ENCODE measurements around the gene SLC15A3. TPM values are rescaled to one million over a fixed set of nuclear protein-coding genes. Genes with fewer than 3 reads are reported as not detected.
"Not testable (repeated sequence)": the region's sequence is repeated elsewhere in the genome, so short reads cannot be mapped to it uniquely, and the experiment has no call there.

The SLC15A3 gene
- total RNA-seq, 4 donors from 2014 or later = 3.7 to 61.9 (median 8.8) TPM

- Histone ChIP-seq H3K27ac (peak within 1 kb of the TSS; percentile 90 to 94 (median 92)), H3K27me3 (no peaks in the 10 kb centered on the region), H3K9me3 (no peaks in the 10 kb centered on the region), H3K4me3 (peak within 1 kb of the TSS; percentile 57 to 81 (median 72)), H3K4me1 (peaks cover 0 to 24% (median 13%) of the 10 kb centered on the region in 4 donors), H3K36me3 (no peaks in the 10 kb centered on the region)
- peak; percentile 89 to 97 (median 89) for DNase-seq
- peak in 1 of 2 donors; percentile 57 for TF ChIP-seq POLR2A (IDR thresholded peaks at IDR 0.05)
- peak in 3 of 6 experiments; percentile 20 to 35 (median 26) for TF ChIP-seq CTCF (IDR thresholded peaks at IDR 0.05)
These were observed 38.0 kb downstream of the SLC15A3 start, which contains the start of gene TMEM109 for GRCh38 chr11:60913793-60914632. Gene TMEM109 (plus strand): TSS chr11:60914158. CDS start chr11:60919694, 5,536 bp downstream.

DNA sequence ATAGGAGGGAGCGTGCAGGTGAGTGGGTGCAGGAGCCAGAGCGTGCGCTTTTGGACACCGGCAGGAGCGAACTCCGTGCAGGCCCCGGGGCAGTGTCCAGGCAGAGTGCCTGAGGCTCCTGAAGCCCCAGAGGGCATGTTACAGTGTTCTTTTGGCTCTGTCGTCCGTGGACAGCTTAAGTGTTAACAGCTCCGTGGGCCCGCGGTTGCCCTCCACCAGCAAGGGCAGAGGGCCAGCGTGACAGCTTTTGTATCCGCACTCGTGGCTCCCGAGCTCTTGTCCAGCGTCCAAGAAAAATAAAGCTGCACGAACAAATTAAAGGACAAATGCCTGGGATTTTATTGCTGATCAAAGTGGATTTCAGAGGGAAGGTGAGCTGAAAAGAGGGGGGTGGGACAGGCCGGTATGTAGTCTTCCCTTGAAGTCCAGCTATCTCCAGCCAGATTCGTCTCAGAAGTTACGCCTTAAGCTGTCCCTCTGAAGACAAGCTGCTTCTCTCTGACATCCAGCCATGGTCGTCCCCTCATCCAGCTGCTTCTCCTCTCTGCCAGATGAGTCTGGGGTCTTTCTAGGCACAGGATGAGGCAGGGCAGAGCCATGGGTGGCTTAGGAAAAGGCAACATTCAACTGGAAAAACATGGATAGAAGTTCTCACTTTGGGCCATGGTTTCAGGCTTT, 39.0 kb downstream of the SLC15A3 start:
- H3K4me3 ChIP-seq = no peak overlapping the region
- TF ChIP-seq CTCF (IDR thresholded peaks at IDR 0.05) = no peak
- TF ChIP-seq POLR2A (IDR thresholded peaks at IDR 0.05) = no peak

DNA sequence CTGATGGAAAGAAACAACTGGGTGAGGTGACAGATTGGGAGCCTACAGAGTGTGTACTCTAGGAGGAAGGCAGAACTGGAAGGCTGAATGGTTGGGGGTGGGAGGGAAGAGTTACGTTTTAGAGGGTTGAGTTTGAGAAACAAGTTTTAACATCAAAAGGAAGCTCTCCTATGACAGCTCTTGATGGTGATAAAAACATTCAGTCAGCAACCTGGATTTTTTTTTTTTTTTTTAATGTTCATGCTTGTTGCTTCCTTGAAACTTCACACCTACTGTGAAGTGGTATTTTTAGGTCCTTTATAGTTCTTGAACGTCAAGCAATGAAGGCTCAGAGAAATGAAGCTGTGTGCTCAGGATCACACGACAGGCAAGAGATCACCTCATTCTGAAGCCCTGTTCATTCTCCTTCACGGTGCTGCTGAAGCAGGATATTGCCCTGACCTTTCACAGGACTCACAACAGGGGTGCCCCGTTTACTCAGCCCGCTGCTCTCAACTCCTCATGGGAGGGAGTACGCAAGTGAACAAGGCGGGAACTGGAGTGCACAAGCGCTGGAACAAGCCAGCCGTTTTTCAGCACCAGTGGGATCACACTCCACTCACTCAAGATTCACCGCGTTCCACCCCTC, 39.6 kb downstream of the SLC15A3 start:
- no peak overlapping the region for H3K4me3 ChIP-seq

More for the DNA sequence above, 39.0 kb downstream of the SLC15A3 start:
- H3K36me3 ChIP-seq = no peaks in the 10 kb centered on the region
- H3K4me1 ChIP-seq = peaks cover 0 to 19% (median 11%) of the 10 kb centered on the region in 4 donors
- peak overlapping the region; percentile 90 to 94 (median 92) for H3K27ac ChIP-seq
- peak in 1 of 3 donors; percentile 46 for DNase-seq
- no peaks in the 10 kb centered on the region for H3K27me3 ChIP-seq
- H3K9me3 ChIP-seq = no peaks in the 10 kb centered on the region

GRCh38 chr11:60910711-60911380, 41.1 kb downstream of the SLC15A3 start:
- TF ChIP-seq POLR2A (IDR thresholded peaks at IDR 0.05) (no peak), CTCF (IDR thresholded peaks at IDR 0.05) (no peak)
- no peaks in the 10 kb centered on the region for H3K36me3 ChIP-seq
- H3K9me3 ChIP-seq = no peaks in the 10 kb centered on the region
- DNase-seq = peak in 1 of 3 donors; percentile 33
- H3K4me3 ChIP-seq = no peak overlapping the region
- H3K27ac ChIP-seq = peak overlapping the region in 3 of 4 donors; percentile 11 to 70 (median 12)
- H3K4me1 ChIP-seq = peaks cover 0 to 24% (median 6%) of the 10 kb centered on the region in 4 donors
- no peaks in the 10 kb centered on the region for H3K27me3 ChIP-seq

More for the DNA sequence above, 39.6 kb downstream of the SLC15A3 start:
- Histone ChIP-seq H3K27me3 (no peaks in the 10 kb centered on the region), H3K4me1 (peaks cover 0 to 19% (median 11%) of the 10 kb centered on the region in 4 donors), H3K27ac (peak overlapping the region in 1 of 4 donors; percentile 92), H3K36me3 (no peaks in the 10 kb centered on the region), H3K9me3 (no peaks in the 10 kb centered on the region)
- TF ChIP-seq CTCF (IDR thresholded peaks at IDR 0.05) (no peak), POLR2A (IDR thresholded peaks at IDR 0.05) (no peak)
- DNase-seq = no peak

DNA sequence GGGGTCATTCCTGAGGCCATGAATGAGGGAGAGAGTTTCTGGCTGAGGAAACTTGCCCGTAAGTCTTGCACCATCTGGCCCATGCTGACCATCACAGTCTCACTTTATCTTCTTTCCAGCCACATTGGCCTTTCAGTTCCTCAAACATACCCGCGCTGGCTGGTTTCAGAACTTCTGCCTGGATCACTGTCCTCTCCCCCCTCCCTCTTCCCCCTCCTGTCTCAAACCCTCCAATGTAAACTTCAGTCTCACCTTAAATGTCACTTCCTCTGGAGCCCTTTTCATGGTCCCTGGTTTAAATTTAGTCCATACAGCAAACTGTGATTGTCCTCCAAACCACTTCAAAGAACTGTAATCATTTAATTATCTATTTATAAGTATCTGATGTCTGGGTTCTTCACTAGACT, 41.7 kb downstream of the SLC15A3 start:
- Histone ChIP-seq H3K4me3 (no peak overlapping the region), H3K27me3 (no peaks in the 10 kb centered on the region), H3K9me3 (no peaks in the 10 kb centered on the region), H3K27ac (peak overlapping the region in 3 of 4 donors; percentile 12 to 70 (median 29)), H3K36me3 (no peaks in the 10 kb centered on the region), H3K4me1 (peaks cover 0 to 23% (median 7%) of the 10 kb centered on the region in 4 donors)
- peak in 2 of 3 donors; percentile 81 to 83 for DNase-seq
- TF ChIP-seq CTCF (IDR thresholded peaks at IDR 0.05) (no peak), POLR2A (IDR thresholded peaks at IDR 0.05) (no peak)

DNA sequence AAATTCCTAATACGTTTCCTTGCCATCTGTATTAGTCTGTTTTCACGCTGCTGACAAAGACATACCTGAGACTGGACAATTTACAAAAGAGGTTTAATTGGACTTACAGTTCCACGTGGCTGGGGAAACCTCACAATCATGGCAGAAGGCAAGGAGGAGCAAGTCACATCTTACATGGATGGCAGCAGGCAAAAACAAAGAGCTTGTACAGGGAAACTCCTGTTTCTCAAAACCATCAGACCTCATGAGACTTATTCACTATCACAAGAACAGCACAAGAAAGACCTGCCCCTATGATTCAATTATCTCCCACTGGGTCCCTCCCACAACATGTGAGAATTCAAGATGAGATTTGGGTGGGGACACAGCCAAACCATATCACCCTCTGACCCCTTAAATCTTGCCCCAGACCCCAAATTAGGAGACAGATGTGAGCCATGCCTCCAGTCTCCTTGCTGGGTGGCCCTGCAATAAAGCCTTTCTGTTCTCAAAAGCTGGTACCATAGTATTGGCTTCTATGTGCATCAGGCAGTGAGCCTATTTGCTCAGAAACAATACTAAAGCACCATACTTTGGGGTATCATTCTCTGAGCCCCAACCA, 42.2 kb downstream of the SLC15A3 start:
- H3K4me1 ChIP-seq = peaks cover 3 to 25% (median 11%) of the 10 kb centered on the region in 4 donors
- H3K27me3 ChIP-seq, H3K4me3 ChIP-seq, H3K36me3 ChIP-seq, DNase-seq, H3K9me3 ChIP-seq: not testable (repeated sequence)
- H3K27ac ChIP-seq = peak overlapping the region in 2 of 4 donors; percentile 29 to 70
